ENCODE measurements around the gene RAB11FIP4. TPM values are rescaled to one million over a fixed set of nuclear protein-coding genes. Genes with fewer than 3 reads are reported as not detected.
"Not testable (repeated sequence)": the region's sequence is repeated elsewhere in the genome, so short reads cannot be mapped to it uniquely, and the experiment has no call there.

RAB11FIP4 gene
- total and polyA plus RNA-seq, 2 donors from 2014 or later, result 10.0 to 32.5 TPM

DNA sequence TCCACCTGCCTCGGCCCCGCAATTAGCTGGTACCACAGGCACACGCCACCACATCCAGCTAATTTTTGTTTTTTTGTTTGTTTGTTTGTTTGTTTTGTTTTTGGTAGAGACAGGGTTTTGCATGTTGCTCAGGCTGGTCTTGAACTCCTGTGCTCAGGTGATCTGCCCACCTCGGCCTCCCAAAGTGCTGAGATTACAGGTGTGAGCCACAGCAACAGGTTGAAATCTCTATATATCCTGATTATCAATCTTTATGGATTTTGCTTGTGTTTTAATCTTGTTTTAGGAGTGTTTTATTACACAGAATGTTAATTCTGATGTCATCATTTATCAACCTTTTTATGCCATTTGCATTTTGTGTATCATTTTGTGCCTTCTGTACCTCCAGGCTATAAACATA lies 48.2 kb downstream of the RAB11FIP4 start:
- intact Hi-C loops (cut with DNase I), result loop anchor here (10.0 kb wide), 2 partner anchors 75 to 405 kb away; no protein-coding TSS in a partner anchor
- DNase-seq, result peak in 1 of 5 donors; percentile 46
- no peaks in the 10 kb centered on the region for H3K36me3 ChIP-seq (ENCODE audit: control insufficient read depth in 2 of 3, insufficient read depth in 3 of 3, low read length in 3 of 3)
- H3K27me3 ChIP-seq (ENCODE audit: control insufficient read depth, insufficient read depth, low read length), result no peaks in the 10 kb centered on the region
- H3K4me3 ChIP-seq (ENCODE audit: low read length in 3 of 3), result no peak overlapping the region
- H3K9ac ChIP-seq (ENCODE audit: low read length in 3 of 3), result no peak overlapping the region
- H3K9me3 ChIP-seq (ENCODE audit: control insufficient read depth in 2 of 3, insufficient read depth in 1 of 3, low read length in 3 of 3), result no peaks in the 10 kb centered on the region
- TF ChIP-seq CTCF (IDR thresholded peaks at IDR 0.05; ENCODE audit: borderline replicate concordance, extremely low read depth, insufficient read depth), result no peak
- no peak overlapping the region for H3K27ac ChIP-seq (ENCODE audit: low read depth in 2 of 2, low read length in 2 of 2)
- peaks cover 0 to 3% (median 0%) of the 10 kb centered on the region in 3 donors for H3K4me1 ChIP-seq (ENCODE audit: control insufficient read depth in 2 of 3, insufficient read depth in 2 of 3, low read depth in 1 of 3, low read length in 3 of 3)
- no peak for FAIRE-seq

- Histone ChIP-seq H3K36me3 (ENCODE audit: control insufficient read depth in 2 of 3, insufficient read depth in 3 of 3, low read length in 3 of 3) (no peaks in the 10 kb centered on the region), H3K9me3 (ENCODE audit: control insufficient read depth in 2 of 3, insufficient read depth in 1 of 3, low read length in 3 of 3) (no peaks in the 10 kb centered on the region), H3K4me3 (ENCODE audit: low read length in 3 of 3) (no peak overlapping the region), H3K27me3 (ENCODE audit: control insufficient read depth, insufficient read depth, low read length) (no peaks in the 10 kb centered on the region), H3K9ac (ENCODE audit: low read length in 3 of 3) (no peak overlapping the region), H3K27ac (ENCODE audit: low read depth in 2 of 2, low read length in 2 of 2) (no peak overlapping the region), H3K4me1 (ENCODE audit: control insufficient read depth in 2 of 3, insufficient read depth in 2 of 3, low read depth in 1 of 3, low read length in 3 of 3) (peaks cover 0 to 3% (median 0%) of the 10 kb centered on the region in 3 donors)
- DNase-seq (no peak), FAIRE-seq (no peak)
- no peak for TF ChIP-seq CTCF (IDR thresholded peaks at IDR 0.05; ENCODE audit: borderline replicate concordance, extremely low read depth, insufficient read depth)
- intact Hi-C loops (cut with DNase I), result no loop called here
These were observed 50.8 kb downstream of the RAB11FIP4 start for GRCh38 chr17:31442276-31442675.

DNA sequence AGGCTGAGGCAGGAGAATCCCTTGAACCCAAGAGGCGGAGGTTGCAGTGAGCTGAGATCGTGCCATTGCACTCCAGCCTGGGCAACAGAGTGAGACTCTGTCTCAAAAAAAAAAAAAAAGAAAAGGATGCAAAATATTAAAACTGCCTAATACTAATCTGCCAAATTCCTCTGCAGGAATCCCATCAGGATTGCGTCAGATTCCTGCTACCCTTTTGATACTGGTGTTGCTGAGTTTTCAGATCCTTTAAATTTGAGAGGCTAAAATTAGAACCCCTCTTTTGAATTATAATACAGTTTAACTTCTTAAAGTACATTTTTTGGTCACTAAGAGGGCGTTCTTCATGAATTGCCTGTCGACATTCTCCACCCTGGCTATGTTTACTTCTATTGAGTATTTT lies 51.4 kb downstream of the RAB11FIP4 start:
- H3K4me1 ChIP-seq (ENCODE audit: control insufficient read depth in 2 of 3, insufficient read depth in 2 of 3, low read depth in 1 of 3, low read length in 3 of 3); H3K27me3 ChIP-seq (ENCODE audit: control insufficient read depth, insufficient read depth, low read length); FAIRE-seq; H3K27ac ChIP-seq (ENCODE audit: low read depth in 2 of 2, low read length in 2 of 2); H3K9me3 ChIP-seq (ENCODE audit: control insufficient read depth in 2 of 3, insufficient read depth in 1 of 3, low read length in 3 of 3); intact Hi-C loops (cut with DNase I); H3K4me3 ChIP-seq (ENCODE audit: low read length in 3 of 3); H3K9ac ChIP-seq (ENCODE audit: low read length in 3 of 3); H3K36me3 ChIP-seq (ENCODE audit: control insufficient read depth in 2 of 3, insufficient read depth in 3 of 3, low read length in 3 of 3): not testable (repeated sequence)
- peak in 1 of 5 donors; percentile 4 for DNase-seq

DNA sequence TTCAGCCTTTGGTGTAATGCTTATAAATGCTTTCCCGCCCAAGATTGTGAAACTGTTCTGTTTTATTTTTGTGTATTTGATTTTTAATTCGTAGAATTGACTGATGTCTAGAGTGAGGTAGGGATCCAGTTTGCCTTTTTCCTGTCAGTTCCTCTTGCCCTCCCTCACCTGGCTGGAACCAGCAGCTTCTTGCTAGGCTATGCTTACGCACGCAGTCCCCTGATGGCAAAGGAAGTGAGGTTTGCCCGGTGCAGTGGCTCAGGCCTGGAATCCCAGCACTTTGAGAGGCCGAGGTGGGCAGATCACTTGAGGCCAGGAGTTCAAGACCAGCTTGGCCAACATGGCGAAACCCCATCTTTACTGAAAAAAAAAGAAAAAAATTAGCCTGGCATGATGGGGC lies 51.9 kb downstream of the RAB11FIP4 start:
- Histone ChIP-seq H3K27ac (ENCODE audit: low read depth in 2 of 2, low read length in 2 of 2) (no peak overlapping the region), H3K36me3 (ENCODE audit: control insufficient read depth in 2 of 3, insufficient read depth in 3 of 3, low read length in 3 of 3) (no peaks in the 10 kb centered on the region), H3K9me3 (ENCODE audit: control insufficient read depth in 2 of 3, insufficient read depth in 1 of 3, low read length in 3 of 3) (no peaks in the 10 kb centered on the region), H3K4me3 (ENCODE audit: low read length in 3 of 3) (no peak overlapping the region), H3K9ac (ENCODE audit: low read length in 3 of 3) (no peak overlapping the region), H3K27me3 (ENCODE audit: control insufficient read depth, insufficient read depth, low read length) (no peaks in the 10 kb centered on the region), H3K4me1 (ENCODE audit: control insufficient read depth in 2 of 3, insufficient read depth in 2 of 3, low read depth in 1 of 3, low read length in 3 of 3) (no peaks in the 10 kb centered on the region)
- no peak for TF ChIP-seq CTCF (IDR thresholded peaks at IDR 0.05; ENCODE audit: borderline replicate concordance, extremely low read depth, insufficient read depth)
- intact Hi-C loops (cut with DNase I), result no loop called here
- DNase-seq, result peak in 1 of 5 donors; percentile 5
- no peak for FAIRE-seq

Measured in kidney (tissue), 14 donors.